ENCODE results near the gene MRGPRX4. TPM values are rescaled to one million over a fixed set of nuclear protein-coding genes. Genes with fewer than 3 reads are reported as not detected.

MRGPRX4 gene
- total RNA-seq, 1 donor from 2014 or later, result not detected

- H3K4me3 ChIP-seq, result no peak overlapping the region
- intact Hi-C loops (cut with DNase I), result no loop called here
- DNase-seq (no peak), ATAC-seq (no peak)
- H3K36me3 ChIP-seq, result no peaks in the 10 kb centered on the region
- H3K9me3 ChIP-seq, result no peaks in the 10 kb centered on the region
- no peaks in the 10 kb centered on the region for H3K4me1 ChIP-seq
- no peak overlapping the region for H3K27ac ChIP-seq
- no peaks in the 10 kb centered on the region for H3K27me3 ChIP-seq
- TF ChIP-seq CTCF (IDR thresholded peaks at IDR 0.05), result no peak
Measured at GRCh38 chr11:18222814-18223421, 50.3 kb downstream of the MRGPRX4 start.

Other genes starting within 250 kb of the MRGPRX4 start
- gene SERGEF, start 159.8 kb upstream of the MRGPRX4 start, total RNA-seq, result 37.6 TPM
- gene TPH1, start 126.6 kb upstream of the MRGPRX4 start, total RNA-seq, result 0.29 TPM
- 8.8 TPM for gene SAAL1, start 66.8 kb upstream of the MRGPRX4 start, total RNA-seq
- not detected for gene MRGPRX3, start 40.3 kb upstream of the MRGPRX4 start, total RNA-seq
- not detected for gene SAA4, start 64.0 kb downstream of the MRGPRX4 start, total RNA-seq
- 4.2 TPM for gene SAA2, start 75.8 kb downstream of the MRGPRX4 start, total RNA-seq
- gene SAA1, start 93.4 kb downstream of the MRGPRX4 start, total RNA-seq, result 13.3 TPM
- 33.0 TPM for gene HPS5, start 149.3 kb downstream of the MRGPRX4 start, total RNA-seq
- 40.8 TPM for gene GTF2H1, start 149.7 kb downstream of the MRGPRX4 start, total RNA-seq
- gene LDHA, start 221.7 kb downstream of the MRGPRX4 start, total RNA-seq, result 231 TPM
- gene LDHC, start 239.5 kb downstream of the MRGPRX4 start, total RNA-seq, result not detected

Measured in upper lobe of right lung (tissue), 1 donor.